GM21619 (cell line): ENCODE data around the gene OBP2A.
"Not testable (repeated sequence)": the region's sequence is repeated elsewhere in the genome, so short reads cannot be mapped to it uniquely, and the experiment has no call there.

Experiments used
- ATAC-seq: cut with Tn5 transposase; IDR thresholded peaks from one replicate; pipeline ENCODE4 v1.9.1; 2021; ENCODE audit not compliant: unreplicated experiment

Gene OBP2A

GRCh38 chr9:135509458-135509857, 36.5 kb upstream of the OBP2A start:
- no peak for ATAC-seq

GRCh38 chr9:135512241-135512603, 33.7 kb upstream of the OBP2A start:
- ATAC-seq: no peak

- ATAC-seq: no peak
These were observed 33.0 kb upstream of the OBP2A start for GRCh38 chr9:135512904-135513303.

GRCh38 chr9:135513351-135513846, 32.5 kb upstream of the OBP2A start:
- ATAC-seq: no peak

- ATAC-seq: not testable (repeated sequence)
These were observed 32.0 kb upstream of the OBP2A start for GRCh38 chr9:135513906-135514305.

GRCh38 chr9:135514342-135515082, 31.4 kb upstream of the OBP2A start:
- no peak for ATAC-seq

GRCh38 chr9:135515083-135515951, 30.6 kb upstream of the OBP2A start:
- no peak for ATAC-seq

- ATAC-seq: no peak
These were observed 29.6 kb upstream of the OBP2A start for GRCh38 chr9:135516132-135516860.

GRCh38 chr9:135517407-135517822, 28.5 kb upstream of the OBP2A start:
- ATAC-seq: no peak

GRCh38 chr9:135519179-135519971, 26.6 kb upstream of the OBP2A start:
- ATAC-seq: no peak

- ATAC-seq: no peak
These were observed 24.9 kb upstream of the OBP2A start, which contains the start of gene LCN1 for GRCh38 chr9:135520916-135521607. Gene LCN1 (plus strand): TSS chr9:135521440. CDS start chr9:135521498, 58 bp downstream.

- ATAC-seq: no peak
These were observed 24.3 kb upstream of the OBP2A start for GRCh38 chr9:135521608-135522095.

- ATAC-seq: no peak
These were observed 23.6 kb upstream of the OBP2A start for GRCh38 chr9:135522137-135522877.

- no peak for ATAC-seq
These were observed 23.0 kb upstream of the OBP2A start for GRCh38 chr9:135522931-135523330.

GRCh38 chr9:135523521-135524129, 22.3 kb upstream of the OBP2A start:
- no peak for ATAC-seq

- no peak for ATAC-seq
These were observed 21.6 kb upstream of the OBP2A start for GRCh38 chr9:135524130-135524861.

- ATAC-seq: no peak
These were observed 20.5 kb upstream of the OBP2A start for GRCh38 chr9:135525241-135526088.
